Stimulated activated naive CD4-positive, alpha-beta T cell treated with Interleukin-2 at 50 U/mL for 16 hours (primary cell): ENCODE measurements around the gene SEC61A2.

ENCODE experiments used
- DNase-seq: peaks from one replicate; lab custom pipeline; 2025; lab: John Stamatoyannopoulos, UW

SEC61A2 gene

GRCh38 chr10:12196531-12197211 is 67.2 kb downstream of the SEC61A2 start:
- peak; percentile 26 for DNase-seq

GRCh38 chr10:12198156-12198555 is 68.7 kb downstream of the SEC61A2 start:
- DNase-seq, result no peak

- no peak for DNase-seq
Measured at GRCh38 chr10:12200850-12201249, 71.4 kb downstream of the SEC61A2 start.

GRCh38 chr10:12201543-12201942 is 72.1 kb downstream of the SEC61A2 start:
- DNase-seq, result no peak

GRCh38 chr10:12202226-12202625 is 72.7 kb downstream of the SEC61A2 start:
- DNase-seq, result no peak

- no peak for DNase-seq
Measured at GRCh38 chr10:12205082-12205481, 75.6 kb downstream of the SEC61A2 start.

- DNase-seq, result no peak
Measured at GRCh38 chr10:12207114-12207513, 77.6 kb downstream of the SEC61A2 start.

- DNase-seq, result no peak
Measured at GRCh38 chr10:12208460-12208859, 79.0 kb downstream of the SEC61A2 start.

GRCh38 chr10:12212454-12212853 is 83.0 kb downstream of the SEC61A2 start:
- no peak for DNase-seq

- DNase-seq, result no peak
Measured at GRCh38 chr10:12213621-12214020, 84.1 kb downstream of the SEC61A2 start.

- DNase-seq, result no peak
Measured at GRCh38 chr10:12214093-12214492, 84.6 kb downstream of the SEC61A2 start.

- no peak for DNase-seq
Measured at GRCh38 chr10:12214763-12215218, 85.3 kb downstream of the SEC61A2 start.
